Stimulated activated CD4-positive, alpha-beta T cell treated with anti-CD3 and anti-CD28 coated beads, Interleukin-1b, Interleukin-23, amount 100 ng/mL, for 48 hours (primary cell): ENCODE results near the gene EMC9.
"Not testable (repeated sequence)": the region's sequence is repeated elsewhere in the genome, so short reads cannot be mapped to it uniquely, and the experiment has no call there.

Experiments used
- DNase-seq: peaks from one replicate; pipeline ENCODE4 v3.0.0-alpha.2; 2020

EMC9 gene

DNA sequence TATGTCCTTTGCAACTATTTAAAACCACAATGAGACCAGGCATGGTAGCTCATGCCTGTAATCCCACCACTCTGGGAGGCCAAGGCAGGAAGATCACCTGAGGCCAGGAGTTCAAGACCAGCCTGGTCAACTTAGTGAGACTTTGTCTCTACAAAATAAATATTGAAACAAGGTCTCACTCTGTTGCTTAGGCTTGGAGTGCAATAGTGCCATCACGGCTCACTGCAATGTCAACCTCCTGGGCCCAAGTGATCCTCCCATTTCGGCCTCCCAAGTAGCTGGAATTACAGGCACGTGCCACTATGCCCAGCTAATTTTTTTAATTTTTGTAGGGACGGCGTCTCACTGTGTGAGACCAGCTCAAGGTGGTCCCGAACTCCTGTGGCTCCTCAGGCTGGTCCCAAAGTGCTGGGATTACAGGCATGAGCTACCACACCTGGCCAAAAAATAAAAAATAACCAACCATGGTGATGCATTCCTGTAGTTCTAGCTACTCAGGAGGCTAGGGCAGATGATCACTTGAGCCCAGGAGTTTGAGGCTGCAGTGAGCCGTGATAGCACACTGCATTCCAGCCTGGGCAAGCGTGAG is 11.9 kb downstream of the EMC9 start:
- no peak for DNase-seq

GRCh38 chr14:24127673-24128072 is 13.7 kb downstream of the EMC9 start:
- no peak for DNase-seq

- no peak for DNase-seq
These were observed 14.5 kb downstream of the EMC9 start for GRCh38 chr14:24126939-24127338.

DNA sequence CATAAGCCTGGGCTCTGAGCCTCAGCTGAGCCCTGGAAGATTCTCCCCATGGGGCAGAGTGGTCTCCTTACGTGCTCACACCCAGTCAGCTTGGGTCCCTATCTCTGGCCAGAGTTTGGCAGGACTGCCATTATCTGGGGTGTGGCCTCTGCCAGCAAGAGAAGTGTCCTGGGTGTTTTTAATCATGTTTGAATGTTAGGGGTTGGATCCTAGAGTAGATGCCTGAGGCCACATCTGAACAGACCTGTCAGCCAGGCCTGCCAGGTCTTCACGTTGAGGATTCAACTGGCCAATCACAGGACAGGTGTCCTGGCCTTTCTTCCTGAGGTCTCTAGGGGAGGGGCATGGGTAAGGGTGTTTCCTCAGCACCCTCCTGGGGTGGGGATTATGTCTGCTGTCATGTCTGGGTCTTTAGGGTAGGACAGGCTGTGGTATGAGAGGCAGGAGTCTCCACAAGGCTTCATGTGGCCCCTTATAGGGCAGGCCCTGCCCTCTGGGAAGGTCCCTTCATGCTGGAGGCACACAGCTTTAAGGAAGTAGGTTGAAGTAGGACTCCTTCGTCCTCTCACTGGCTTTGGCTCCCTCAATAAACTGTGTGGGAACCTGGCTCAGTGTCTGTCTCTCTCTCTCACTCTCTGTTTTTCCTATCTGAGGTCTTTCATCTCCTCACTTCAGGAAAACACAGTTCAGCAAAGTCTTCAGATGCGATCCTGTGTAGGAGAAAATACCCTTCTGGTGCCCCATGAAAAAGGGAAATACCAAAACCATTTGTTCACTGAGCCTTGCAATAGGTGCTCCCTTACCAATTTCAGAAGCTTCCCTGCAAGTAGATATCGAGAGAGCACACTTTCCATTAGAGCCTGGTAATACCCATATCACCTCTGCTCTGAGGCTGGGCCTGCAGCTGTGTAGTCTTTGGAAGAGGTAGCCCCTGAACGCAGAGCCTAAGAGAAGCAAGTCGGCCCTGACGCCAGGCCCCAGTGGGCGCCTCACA is 17.7 kb downstream of the EMC9 start:
- DNase-seq: no peak

- DNase-seq: no peak
These were observed 18.5 kb downstream of the EMC9 start for GRCh38 chr14:24122898-24123297.

GRCh38 chr14:24122416-24122815 is 19.0 kb downstream of the EMC9 start:
- DNase-seq: no peak

GRCh38 chr14:24121210-24121609 is 20.2 kb downstream of the EMC9 start:
- no peak for DNase-seq

- DNase-seq: no peak
These were observed 21.7 kb downstream of the EMC9 start for GRCh38 chr14:24119691-24120090.

- DNase-seq: no peak
These were observed 24.2 kb downstream of the EMC9 start for GRCh38 chr14:24117179-24117578.

GRCh38 chr14:24116128-24116814 is 25.1 kb downstream of the EMC9 start:
- no peak for DNase-seq

DNA sequence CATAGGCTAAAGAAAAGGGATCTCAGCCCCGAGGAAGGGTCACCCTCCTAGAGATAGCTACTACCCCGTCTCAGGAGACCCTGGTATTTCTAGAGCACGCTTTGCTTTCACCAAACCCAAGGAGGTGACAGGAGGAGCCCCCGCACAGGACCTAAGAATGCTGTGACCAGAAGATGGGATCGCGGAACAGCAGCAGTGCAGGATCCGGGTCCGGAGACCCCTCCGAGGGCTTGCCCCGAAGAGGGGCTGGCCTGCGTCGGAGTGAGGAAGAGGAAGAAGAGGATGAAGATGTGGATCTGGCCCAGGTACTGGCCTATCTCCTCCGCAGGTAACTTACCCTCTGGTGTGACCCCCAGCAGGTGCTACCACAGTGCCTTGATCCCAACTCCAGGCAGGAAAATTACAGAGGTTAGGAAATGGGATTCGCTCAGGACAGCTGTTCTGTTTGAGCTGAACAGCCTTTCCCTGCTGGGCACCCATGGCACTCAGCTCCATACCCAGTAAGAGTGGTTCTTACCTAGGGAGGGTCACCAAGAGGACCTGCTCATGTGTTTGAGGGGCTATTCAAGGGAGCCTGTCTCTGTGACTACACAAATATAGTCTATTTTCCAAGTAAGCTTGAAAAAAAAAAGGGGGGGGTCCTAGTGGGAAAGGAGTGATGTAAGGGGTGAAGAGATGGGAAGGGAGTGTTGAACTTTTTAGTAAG is 25.8 kb downstream of the EMC9 start:
- no peak for DNase-seq

- peak; percentile 99 for DNase-seq
These were observed 26.6 kb downstream of the EMC9 start, which contains the start of the genes DCAF11 and NRL for GRCh38 chr14:24114532-24115421. TSS of gene DCAF11 (plus strand) at chr14:24114777. CDS start at chr14:24115595, 818 bp downstream. TSS of gene NRL (minus strand) at chr14:24114949. CDS start at chr14:24082848, 32,101 bp downstream.

- peak; percentile 90 for DNase-seq
These were observed 27.4 kb downstream of the EMC9 start for GRCh38 chr14:24113801-24114531.

DNA sequence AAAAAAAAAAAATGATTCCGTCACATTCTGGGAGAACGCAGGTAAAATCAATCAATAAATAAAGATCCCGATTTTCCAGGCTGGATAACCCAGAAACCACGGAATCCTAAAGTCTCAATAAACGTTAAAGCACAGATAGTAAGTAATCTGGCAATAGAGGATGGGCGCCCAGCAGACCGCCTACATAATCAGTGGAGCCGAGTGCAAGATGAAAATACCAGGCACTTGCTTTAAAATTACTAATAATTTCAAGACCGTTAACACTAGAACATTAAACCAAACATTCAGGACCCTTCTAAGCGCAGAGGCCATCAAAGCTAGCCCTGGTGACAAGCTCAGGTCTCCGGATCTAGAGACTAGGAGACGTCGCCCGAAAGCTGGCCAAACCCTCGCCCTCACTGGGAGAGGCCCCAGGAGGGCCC is 28.0 kb downstream of the EMC9 start:
- DNase-seq: no peak

GRCh38 chr14:24110523-24110922 is 30.9 kb downstream of the EMC9 start:
- no peak for DNase-seq

DNA sequence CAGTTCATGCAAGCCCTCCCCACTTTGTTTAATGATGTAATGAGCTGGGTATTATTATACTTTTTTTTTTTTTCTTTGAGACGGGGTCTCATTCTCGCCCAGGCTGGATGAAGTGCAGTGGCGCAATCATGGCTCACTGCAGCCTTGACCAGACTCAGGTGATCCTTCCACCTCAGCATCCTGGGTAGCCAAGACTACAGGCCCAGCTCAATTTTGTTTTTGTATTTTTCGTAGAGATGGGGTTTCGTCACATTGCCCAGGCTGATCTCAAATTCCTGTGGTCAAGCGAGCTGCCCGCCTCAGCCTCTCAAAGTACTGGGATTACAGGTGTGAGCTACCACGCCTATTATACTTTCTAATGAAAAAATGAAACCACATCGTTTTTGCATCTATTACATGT is 31.3 kb downstream of the EMC9 start:
- no peak for DNase-seq

GRCh38 chr14:24108336-24108874 is 33.0 kb downstream of the EMC9 start:
- no peak for DNase-seq

- no peak for DNase-seq
These were observed 34.6 kb downstream of the EMC9 start for GRCh38 chr14:24106672-24107271.

DNA sequence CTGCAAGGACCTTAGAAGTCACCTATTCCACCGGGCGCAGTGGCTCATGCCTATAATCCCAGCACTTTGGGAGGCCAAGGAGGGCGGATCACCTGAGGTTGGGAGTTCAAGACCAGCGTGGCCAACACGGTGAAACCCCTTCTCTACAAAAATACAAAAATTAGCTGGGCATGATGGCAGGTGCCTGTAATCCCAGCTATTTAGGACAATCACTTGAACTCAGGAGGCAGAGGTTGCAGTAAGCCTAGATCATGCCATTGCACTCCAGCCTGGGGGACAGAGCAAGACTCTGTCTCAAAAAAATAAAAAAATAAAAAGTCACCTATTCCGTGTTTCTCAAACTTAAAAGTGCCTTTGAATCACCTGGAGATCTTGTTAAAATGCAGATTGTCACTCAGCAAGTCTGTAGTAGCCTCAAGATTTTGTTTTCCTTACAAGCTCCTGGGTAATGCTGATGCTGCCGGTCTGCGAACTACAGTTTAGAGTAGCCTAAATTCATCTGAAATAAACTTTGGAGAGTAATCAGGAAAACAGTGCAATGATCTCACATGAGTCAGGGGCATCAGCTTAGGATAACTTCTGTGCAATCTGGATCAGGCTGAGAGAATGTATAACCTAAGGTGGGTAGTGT is 35.7 kb downstream of the EMC9 start:
- DNase-seq: not testable (repeated sequence)

DNA sequence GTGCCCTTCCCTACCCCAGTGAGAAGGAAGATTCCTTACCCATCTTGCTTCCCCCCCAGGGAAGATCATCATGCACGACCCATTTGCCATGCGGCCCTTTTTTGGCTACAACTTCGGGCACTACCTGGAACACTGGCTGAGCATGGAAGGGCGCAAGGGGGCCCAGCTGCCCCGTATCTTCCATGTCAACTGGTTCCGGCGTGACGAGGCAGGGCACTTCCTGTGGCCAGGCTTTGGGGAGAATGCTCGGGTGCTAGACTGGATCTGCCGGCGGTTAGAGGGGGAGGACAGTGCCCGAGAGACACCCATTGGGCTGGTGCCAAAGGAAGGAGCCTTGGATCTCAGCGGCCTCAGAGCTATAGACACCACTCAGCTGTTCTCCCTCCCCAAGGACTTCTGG is 37.9 kb downstream of the EMC9 start:
- no peak for DNase-seq
